GM13976 (cell line): ENCODE data around the gene ALG12.

Source experiments
- DNase-seq: peaks from one replicate; pipeline ENCODE4 v3.0.0; 2012; ENCODE audit warnings: low spot score
- in situ Hi-C: fragments of 300-500 bp; cut with MboI; formaldehyde crosslinking; loops from one replicate; pipeline ENCODE4 v1.12.0; 2022; ENCODE audit warnings: low sequenced_read_pairs, mixed read lengths, inconsistent platforms; ENCODE audit not compliant: unreplicated experiment
- TF ChIP-seq, protein P1 (sequence below): IDR thresholded peaks from 2 replicates; pipeline ENCODE4 v1.5.1; 2012; ENCODE audit warnings: borderline replicate concordance, mild to moderate bottlenecking; ENCODE audit not compliant: insufficient read depth; ENCODE audit errors: extremely low read depth, missing control alignments, control extremely low read depth

ALG12 gene

GRCh38 chr22:49896201-49896600 is 22.0 kb downstream of the ALG12 start:
- in situ Hi-C loops, result no loop called here
- DNase-seq, result no peak
- TF ChIP-seq, protein P1, sequence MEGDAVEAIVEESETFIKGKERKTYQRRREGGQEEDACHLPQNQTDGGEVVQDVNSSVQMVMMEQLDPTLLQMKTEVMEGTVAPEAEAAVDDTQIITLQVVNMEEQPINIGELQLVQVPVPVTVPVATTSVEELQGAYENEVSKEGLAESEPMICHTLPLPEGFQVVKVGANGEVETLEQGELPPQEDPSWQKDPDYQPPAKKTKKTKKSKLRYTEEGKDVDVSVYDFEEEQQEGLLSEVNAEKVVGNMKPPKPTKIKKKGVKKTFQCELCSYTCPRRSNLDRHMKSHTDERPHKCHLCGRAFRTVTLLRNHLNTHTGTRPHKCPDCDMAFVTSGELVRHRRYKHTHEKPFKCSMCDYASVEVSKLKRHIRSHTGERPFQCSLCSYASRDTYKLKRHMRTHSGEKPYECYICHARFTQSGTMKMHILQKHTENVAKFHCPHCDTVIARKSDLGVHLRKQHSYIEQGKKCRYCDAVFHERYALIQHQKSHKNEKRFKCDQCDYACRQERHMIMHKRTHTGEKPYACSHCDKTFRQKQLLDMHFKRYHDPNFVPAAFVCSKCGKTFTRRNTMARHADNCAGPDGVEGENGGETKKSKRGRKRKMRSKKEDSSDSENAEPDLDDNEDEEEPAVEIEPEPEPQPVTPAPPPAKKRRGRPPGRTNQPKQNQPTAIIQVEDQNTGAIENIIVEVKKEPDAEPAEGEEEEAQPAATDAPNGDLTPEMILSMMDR, result no peak

GRCh38 chr22:49894322-49895054 is 23.8 kb downstream of the ALG12 start:
- no peak for DNase-seq
- in situ Hi-C loops, result no loop called here
- TF ChIP-seq, protein P1, result no peak

DNA sequence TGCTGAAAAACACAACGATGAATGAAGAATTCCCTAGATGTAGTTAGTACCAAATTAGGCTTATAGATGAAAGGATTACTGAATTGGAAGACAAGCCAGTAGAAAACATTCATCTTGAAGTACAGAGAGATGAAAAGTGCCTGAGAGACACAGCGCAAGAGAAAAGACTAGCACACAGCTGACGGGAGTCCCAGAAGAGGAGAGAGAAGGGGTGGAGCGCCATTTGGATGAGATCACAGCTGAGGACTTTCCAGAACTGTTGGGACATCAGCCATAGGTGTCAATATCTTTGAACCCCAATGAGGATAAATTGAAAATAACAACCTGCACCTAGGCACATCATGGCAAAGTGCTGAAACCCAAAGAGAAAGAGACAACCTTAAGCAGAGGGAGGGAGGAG is 25.2 kb downstream of the ALG12 start:
- in situ Hi-C loops, result no loop called here
- DNase-seq, result no peak

DNA sequence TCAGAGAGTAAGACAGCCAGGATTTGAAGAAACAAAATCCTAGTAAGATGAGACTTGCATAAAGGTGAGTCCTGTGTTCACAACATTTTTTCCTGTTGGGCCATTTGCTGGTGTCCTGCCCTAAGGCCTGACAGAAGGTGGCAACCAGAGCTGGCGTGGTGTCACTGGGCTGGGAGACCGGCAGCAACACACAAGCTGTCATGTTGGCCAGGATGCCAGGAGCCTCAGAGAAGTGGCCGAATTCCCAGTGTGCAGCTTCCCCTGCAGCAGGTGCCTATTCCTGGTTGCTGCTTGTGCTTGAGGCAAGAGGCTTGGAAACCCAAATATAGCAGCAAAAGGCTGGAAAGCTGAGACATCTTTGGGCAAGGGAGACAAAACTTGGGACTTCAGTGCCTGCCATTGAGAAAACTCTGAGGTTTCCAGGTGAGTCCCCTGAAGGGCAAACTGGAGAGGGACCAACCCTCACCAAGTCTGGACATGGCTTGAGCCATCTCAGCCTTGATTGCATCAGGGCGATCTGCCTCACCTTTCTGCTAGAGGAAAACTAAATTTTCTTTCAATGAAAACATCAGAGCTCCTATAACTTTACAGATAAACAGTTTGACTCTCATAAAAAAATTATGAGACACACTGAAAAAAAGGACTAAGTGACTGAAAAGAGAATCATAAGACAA is 25.9 kb downstream of the ALG12 start:
- in situ Hi-C loops, result no loop called here
- TF ChIP-seq, protein P1, result no peak

More for the DNA sequence above, 25.2 kb downstream of the ALG12 start:
- TF ChIP-seq, protein P1, result no peak

DNA sequence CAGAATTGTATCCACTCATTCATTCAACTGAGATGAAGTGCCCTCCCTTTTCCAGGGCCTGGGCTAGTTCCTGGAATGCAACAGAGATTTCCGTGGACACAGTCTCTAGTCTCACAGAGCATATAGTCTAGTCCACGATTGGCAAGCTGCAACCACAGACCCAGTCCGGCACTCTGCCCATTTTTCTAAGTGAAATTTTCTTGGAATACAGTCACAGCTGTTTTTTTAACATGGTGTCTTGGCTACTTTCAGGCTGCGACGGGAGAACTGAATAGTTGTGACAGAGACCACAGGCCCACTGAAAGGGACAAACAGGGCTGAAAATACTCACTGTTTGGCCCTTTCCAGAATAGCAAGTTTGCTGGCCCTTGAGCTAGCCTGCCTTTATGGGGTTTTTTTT is 29.2 kb downstream of the ALG12 start:
- TF ChIP-seq, protein P1, result no peak
- in situ Hi-C loops, result no loop called here
- DNase-seq, result no peak

More for the DNA sequence above, 25.9 kb downstream of the ALG12 start:
- DNase-seq, result no peak

DNA sequence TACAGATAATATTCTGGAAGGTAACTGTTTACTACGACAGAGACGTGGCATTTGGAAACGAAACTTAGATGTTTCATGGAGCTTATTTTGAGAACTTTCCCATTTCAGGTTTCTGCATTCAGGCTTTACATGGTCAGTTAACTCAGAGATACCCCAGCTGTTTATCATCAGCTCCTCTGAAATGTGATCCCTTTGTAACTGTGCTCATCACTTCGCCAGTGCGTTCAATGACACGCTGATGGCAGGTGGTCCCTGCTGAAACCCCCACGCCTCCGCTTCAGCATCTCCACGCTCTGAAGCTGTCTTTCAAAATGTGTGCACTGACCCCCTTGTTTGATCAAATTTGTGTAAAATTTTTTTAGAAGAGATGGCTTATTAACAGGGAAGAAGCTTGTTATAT is 30.5 kb downstream of the ALG12 start:
- no peak for DNase-seq
- TF ChIP-seq, protein P1, result no peak
- in situ Hi-C loops, result no loop called here
